GM04503 (cell line): ENCODE results near the gene MOB3B.
"Not testable (repeated sequence)": the region's sequence is repeated elsewhere in the genome, so short reads cannot be mapped to it uniquely, and the experiment has no call there.

Source experiments
- DNase-seq: peaks from one replicate; pipeline ENCODE4 v3.0.0-alpha.2; 2012; ENCODE audit warnings: low read depth

MOB3B gene

DNA sequence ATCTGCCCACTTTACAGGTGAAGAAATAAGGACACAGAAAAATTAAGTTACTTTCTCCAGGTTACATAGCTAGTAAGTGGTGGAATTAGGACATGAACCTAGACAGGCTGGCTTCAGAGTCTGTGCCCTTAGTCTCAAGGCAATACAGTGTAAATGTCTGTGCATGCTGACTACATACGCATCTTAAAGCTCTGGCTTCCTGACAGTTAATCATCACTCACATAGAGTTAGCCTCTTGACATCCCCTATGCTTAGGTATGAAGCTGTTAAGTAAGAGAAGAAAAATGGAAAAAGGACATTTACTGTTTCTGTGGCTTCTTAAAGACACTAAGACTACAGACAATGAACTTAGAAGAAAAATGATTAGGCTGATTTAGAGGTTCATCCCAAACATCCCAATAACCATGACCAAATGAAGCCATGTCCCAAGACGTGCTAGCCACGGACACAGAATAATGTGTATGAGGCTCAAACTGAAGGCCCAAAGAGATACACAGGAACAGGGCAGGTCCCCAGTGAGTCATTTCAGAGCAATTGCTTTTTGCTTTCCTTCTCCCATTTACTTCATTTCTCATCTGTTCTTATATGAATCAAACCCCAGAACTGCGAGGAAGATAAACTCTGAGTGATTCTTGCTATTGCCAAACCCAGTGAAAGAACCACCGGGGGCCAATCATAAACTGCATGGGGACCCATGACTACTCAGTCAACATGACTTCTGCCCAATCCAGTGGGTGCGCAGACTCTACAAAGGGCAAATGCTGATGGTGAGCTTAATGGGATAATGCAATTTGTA is 105.5 kb downstream of the MOB3B start:
- DNase-seq, result no peak

DNA sequence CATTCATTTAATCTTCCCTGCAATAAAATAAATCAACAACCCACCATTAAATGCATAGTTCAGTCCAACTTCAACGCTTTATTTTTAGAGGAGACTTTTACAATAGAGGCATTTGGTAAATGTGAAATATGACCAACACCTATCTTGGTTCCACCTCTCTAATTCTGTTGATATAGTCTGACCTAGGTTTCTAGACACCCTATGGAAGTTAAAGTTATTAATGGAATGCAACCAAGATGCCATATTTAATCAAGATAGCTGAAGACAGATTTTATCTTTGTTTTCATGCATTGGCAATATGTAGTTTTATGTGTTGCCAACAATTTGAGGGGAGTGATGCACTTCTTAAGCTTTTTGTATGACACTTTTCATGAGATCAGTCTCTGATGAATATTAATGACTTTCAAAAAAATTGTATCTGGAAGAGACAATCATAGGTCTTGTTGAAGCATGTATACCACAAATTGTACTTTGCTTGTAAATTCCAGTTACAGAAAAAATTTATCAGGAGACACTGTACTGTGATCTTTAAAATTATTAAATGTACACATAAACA is 107.3 kb downstream of the MOB3B start:
- no peak for DNase-seq

DNA sequence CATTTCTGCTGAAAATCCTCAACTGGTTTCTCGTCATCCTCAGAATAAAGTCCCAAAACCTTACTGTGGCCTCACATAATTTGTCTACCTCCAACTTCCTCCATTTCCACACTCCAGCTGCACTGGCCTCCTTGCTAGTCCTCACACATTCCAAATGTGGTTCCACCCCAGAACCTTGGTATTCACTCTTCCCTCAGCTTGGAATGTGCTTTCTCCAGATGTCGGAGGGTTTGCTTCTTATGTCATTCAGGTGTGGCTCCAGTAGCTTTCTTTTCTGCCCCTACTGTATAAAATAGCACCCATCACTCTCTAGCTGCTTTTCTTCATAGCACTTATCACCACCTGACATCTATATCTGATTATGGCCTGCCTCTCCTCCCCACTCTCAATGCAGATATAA is 108.0 kb downstream of the MOB3B start:
- no peak for DNase-seq

DNA sequence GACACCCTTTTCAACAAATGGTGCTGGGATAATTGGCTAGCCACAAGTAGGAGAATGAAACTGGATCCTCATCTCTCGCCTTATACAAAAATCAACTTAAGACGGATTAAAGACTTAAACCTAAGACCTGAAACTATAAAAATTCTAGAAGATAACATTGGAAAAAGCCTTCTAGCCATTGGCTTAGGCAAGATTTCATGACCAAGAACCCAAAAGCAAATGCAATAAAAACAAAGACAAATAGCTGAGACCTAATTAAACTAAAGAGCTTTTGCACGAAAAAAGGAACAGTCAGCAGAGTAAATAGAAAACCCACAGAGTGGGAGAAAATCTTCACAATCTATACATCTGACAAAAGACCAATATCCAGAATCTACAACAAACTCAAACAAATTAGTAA is 110.1 kb downstream of the MOB3B start:
- not testable (repeated sequence) for DNase-seq

DNA sequence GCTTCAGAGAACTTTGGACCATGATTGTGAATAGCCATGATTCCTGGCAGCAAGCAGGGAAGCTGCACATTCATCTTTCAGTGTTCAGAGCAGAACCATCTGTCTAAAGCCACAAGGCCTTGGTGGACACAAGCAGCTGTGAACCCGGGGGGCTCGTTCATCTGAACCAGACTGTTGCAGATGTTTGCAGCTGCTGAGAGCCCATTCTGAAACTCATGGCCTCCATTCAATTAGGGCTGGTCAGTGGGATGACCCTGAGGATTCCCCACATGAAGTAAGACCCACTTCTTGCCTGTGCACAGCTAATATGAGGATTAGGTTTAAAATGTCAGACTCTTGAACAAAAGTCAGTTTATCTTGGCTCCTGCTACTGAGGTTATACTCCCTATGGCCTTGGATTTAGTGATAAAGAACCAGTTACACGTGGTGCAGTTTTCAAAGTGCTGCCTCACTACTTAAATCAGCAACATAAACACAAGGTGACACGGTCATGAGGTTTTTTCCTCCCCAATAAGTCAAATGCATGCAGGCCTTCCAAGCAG is 115.3 kb downstream of the MOB3B start:
- DNase-seq, result no peak

DNA sequence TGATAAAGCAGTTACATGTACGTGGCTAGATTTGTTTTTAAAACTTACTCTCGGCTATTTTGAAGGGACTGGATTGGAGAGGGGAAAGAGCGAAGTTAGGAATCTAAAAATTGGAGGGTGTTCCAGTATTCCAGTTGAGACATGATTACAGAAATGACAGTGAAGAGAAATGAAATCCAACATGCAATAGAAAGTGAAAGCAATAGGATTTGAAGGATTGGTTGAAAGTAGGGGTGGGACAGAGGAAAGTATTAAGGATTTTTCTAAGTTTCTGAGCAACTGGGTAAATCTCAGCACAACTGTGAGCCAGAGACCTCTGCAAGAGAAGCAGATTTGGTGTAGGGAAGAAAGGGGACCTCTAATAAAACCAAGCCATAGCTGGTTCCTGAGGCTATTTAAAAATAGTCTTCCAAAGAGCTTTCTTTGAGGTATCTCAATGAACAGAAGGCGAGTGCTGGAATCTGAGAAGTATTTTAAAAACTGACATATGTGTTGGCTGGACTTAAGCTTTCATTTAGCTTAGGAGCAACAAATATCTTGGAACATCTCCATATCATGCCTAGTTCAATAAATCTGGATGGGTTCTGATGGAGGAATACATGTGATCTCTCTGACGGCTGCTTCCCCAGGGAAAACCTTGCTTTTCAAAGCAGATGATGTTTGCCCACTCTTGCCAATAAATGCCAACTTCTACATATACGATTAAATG is 115.9 kb downstream of the MOB3B start:
- DNase-seq, result no peak

- no peak for DNase-seq
Observed at GRCh38 chr9:27412963-27413362, 116.7 kb downstream of the MOB3B start.

DNA sequence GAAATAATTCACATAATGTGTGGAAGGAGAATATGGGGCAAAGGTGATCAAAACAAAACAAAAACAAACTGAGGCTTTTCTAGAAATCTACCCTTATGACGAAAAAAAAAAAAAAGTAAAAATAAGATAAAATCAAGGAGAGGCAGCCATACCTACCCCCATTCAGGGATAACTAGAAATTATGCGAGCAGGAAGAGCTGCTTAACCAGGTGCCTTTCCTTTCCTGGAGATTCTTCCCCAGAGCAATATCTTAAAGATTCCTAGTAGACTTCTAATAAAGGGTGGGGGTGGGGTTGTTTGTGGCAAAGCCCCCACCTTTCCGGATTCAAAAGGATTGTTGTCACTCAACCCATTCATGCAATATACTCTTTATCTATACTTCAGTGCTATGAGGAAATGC is 117.5 kb downstream of the MOB3B start:
- no peak for DNase-seq

DNA sequence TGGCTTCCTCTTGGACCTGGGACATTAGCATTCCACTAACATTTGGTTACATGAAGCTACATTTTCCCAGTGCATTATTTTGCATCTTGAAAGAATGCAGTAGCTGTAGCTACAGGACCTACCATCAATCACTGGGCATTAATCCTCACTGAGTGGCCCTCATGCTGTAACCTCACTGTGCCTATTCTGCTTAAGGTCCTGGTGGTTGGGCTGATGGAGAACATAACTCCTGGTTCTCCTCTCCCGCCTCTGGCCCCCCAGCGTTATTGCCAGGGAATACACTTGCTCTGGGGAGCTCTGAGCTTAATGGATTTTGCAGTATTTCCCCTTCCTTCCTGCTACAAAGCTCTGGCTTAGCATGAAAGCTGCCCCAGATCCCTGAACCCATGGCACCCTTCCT is 121.1 kb downstream of the MOB3B start:
- DNase-seq, result no peak

DNA sequence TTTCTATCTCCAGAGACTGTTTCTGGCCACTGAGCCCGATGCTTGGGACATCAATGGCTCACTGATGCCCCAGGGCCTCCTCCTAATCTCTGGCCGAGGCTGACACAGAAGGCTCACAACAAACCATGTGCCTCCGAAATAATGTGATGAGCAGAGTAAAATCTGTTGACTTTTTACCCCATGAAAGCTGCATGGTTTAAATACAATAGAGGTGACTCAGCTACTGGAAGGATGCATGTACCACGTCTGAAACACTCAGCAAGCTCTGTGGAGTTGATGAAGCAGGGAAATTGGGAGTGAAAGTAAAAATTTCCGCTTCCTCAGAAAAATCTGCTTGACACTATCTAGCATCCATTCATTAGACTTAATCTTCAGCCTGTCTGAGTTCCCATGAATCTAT is 121.6 kb downstream of the MOB3B start:
- peak; percentile 13 for DNase-seq

DNA sequence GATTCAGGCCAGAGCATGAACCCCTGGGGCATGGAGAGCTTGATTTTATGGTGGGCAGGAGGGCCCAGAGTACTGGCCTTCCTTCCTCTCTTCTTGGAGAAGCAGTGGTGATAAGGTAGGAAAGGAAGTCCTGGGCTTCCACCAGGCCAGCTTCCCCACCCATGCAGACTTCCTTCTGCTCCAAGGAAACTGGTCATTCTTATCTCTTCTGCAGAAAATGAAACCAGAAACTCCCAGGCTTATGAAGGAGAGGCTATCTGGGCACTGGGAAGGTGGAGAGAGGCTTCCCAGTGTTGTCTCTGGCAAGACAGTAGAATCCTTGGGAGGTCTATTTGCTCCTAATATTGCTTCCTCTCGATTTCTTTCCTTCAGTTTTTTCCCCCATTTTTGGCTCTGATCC is 122.1 kb downstream of the MOB3B start:
- DNase-seq, result no peak

GRCh38 chr9:27404661-27405060 is 125.0 kb downstream of the MOB3B start:
- no peak for DNase-seq

GRCh38 chr9:27402626-27403025 is 127.0 kb downstream of the MOB3B start:
- DNase-seq, result no peak

- no peak for DNase-seq
Observed at GRCh38 chr9:27400334-27400880, 129.2 kb downstream of the MOB3B start.

DNA sequence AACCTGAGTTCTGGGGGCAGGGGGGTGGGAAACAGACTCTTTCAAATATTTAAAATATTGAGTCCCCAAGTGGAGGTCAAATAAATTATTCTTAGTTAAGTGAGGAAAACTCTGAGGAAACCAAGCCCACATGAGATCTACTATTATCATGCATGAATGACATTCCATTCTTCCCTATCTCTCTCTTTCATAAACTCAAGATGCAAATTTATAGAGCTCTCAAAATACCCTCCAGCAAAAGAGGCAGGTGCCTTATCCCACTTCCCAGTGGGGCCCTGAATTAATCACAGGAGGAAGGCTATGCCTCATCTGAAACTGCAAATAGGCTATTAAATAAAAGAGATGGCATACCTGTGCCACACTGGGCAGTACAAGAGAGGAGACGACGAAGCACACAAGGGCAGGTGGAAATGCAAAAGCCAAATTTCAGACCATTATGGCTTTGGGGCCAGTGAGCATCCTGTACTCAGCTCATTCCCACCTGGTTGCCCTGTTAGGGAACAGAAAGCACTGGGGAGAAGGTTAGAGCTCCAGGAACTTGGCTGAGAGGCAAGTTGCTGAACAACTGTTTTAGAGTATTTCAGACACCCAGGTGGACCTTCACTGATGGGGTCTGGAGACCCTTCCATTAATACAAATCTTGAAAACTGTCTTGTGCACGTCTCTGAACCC is 130.5 kb downstream of the MOB3B start:
- no peak for DNase-seq

- DNase-seq, result no peak
Observed at GRCh38 chr9:27396495-27396894, 133.1 kb downstream of the MOB3B start.

DNA sequence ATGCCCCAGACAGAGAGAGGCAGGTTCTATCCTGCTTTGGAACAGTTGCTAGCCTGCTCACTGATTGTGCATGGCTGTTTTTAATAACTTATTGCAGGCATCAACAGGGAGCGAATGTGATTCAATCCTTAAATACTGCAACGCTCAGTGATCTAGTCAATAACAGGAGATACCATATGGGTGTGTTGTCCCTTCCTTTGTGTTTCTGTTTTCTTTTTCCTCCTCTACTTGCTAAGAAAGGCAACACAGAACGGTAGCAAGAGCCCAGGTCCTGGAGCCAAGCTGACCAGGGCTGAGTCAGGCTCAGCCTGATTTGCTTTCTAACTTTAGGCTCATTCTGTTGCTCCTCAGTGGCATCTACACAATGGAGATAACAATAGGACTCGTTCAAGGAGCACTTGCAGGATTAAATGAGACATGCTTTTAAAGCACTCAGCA is 134.1 kb downstream of the MOB3B start:
- no peak for DNase-seq

DNA sequence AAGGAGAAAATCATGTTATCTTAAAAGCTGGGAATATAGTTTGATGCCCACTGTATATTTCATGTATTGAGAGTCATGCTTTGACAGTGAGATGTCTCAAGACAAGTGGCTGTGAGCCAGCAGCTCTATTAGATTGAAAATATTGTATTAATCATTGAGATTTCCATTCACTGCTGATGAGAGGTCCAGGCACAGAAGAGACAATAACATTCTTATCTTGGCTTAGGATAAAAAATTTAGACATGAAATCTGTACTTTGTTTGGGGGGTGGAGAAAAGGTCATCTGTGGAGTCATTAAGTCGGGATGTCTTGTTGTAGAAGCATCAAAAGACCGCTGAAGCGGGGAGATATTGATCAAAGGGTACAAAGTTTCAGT is 134.8 kb downstream of the MOB3B start:
- DNase-seq, result no peak

- DNase-seq, result no peak
Observed at GRCh38 chr9:27394154-27394825, 135.3 kb downstream of the MOB3B start.

DNA sequence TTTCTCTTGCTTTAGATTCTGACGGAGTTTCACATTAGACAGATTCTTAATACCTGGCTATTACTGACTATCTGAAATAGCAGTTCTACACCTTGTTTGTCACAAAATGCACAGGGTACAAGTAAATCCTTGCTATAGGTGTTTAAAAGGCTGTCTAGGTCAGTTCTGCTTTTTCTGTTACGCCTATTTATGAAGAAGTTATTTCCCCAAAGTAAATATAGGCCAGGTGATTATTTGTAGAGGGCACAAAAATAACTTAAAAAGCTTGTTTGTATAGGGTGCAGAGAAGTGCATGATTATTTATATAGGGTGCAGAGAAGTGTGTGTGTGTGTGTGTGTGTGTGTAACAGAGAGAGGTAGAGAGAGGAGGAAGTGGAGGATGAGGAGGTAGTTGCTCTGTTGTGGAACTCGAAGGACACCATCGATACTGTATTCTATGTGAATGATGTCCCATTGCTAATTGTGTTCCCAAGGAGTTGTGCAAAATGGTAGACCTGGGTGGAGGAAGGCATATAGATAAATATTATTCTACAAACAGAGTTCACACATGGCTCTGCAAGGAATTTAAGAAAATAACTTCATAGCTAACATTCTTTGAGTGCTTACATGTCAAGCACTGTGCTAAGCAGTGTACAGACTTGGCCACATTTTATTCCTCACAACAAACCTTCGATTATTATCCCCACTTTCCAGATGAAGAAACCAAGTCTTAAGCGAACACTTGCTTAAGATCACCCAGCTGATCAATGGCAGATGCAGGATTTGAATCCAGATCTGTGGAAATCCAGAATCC is 136.4 kb downstream of the MOB3B start:
- DNase-seq, result no peak

GRCh38 chr9:27392451-27392850 is 137.2 kb downstream of the MOB3B start:
- no peak for DNase-seq
